NT2/D1 (cell line): ENCODE data around the gene ABCA7.

Experiments
- SUZ12 ChIP-seq: IDR thresholded peaks from 2 replicates; pipeline ENCODE4 v1.6.1; 2011; ENCODE audit not compliant: insufficient read length, insufficient read depth; ENCODE audit errors: extremely low read depth
- ZNF274 ChIP-seq: IDR thresholded peaks from 2 replicates; pipeline ENCODE4 v1.6.1; 2011; ENCODE audit warnings: mild to moderate bottlenecking, low read depth, low read length

- no peak for TF ChIP-seq ZNF274
- TF ChIP-seq SUZ12, result no peak
Observed at GRCh38 chr19:1064661-1065605, 25.0 kb downstream of the ABCA7 start.
